ENCODE data around the gene AMH.

DNA sequence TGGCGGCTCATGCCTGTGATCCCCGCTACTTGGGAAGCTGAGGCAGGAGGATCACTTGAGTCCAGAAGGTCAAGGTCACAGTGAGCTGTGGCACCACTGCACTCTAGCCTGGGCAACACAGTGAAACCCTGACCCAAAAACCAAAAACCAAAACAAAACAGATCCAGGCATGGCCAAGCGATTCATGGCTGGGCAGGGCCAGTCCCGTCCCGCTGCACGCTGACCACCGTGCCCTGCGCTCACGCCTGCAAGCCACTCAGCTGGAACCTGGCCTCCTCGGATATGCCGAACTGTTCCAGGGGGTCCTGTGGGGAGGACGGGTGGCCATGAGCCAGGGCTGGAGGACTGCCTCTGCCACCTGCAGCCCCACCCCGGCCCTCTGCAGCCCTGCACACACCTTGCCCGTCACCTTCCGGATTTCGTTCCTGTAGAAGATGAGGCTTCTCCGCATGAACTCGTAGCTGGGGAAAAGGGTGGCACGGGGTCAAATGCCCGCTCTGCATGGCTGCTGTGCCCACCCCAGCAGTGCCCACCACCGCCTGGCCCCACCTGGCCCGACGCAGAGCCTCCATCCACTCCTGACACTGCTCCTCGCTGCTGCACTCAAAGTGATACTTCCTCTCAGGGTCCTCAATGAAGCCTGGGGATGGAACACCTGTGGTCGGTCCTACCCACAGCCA is 15.4 kb upstream of the AMH start:
- TF ChIP-seq, protein P1, sequence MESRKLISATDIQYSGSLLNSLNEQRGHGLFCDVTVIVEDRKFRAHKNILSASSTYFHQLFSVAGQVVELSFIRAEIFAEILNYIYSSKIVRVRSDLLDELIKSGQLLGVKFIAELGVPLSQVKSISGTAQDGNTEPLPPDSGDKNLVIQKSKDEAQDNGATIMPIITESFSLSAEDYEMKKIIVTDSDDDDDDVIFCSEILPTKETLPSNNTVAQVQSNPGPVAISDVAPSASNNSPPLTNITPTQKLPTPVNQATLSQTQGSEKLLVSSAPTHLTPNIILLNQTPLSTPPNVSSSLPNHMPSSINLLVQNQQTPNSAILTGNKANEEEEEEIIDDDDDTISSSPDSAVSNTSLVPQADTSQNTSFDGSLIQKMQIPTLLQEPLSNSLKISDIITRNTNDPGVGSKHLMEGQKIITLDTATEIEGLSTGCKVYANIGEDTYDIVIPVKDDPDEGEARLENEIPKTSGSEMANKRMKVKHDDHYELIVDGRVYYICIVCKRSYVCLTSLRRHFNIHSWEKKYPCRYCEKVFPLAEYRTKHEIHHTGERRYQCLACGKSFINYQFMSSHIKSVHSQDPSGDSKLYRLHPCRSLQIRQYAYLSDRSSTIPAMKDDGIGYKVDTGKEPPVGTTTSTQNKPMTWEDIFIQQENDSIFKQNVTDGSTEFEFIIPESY (IDR thresholded peaks at IDR 0.05; ENCODE audit: extremely low read depth, insufficient replicate concordance, low read length) = no peak
- no peak for TF ChIP-seq EZH2 (IDR thresholded peaks at IDR 0.05)

Data from HCT116 (cell line).